MM.1S (cell line): Measurements from ENCODE around the gene PDE6D.

Experiments
- DNase-seq: peaks from one replicate; pipeline ENCODE4 v3.0.0-alpha.2; 2015
- H2AFZ ChIP-seq: fragments of 300-600 bp; sonication (generic); 2 replicates; pipeline ENCODE4 v1.6.0; 2016; ENCODE audit warnings: antibody characterized with exemption, low read length
- H3F3A ChIP-seq: fragments of 300-600 bp; sonication (generic); 2 replicates; pipeline ENCODE4 v1.6.1; 2016; ENCODE audit warnings: mild to moderate bottlenecking, antibody characterized with exemption, low read length, moderate library complexity, mixed read lengths; ENCODE audit not compliant: insufficient read depth
- H3K27ac ChIP-seq: fragments of 300-600 bp; sonication (generic); 2 replicates; pipeline ENCODE4 v1.5.1; 2016; ENCODE audit warnings: mild to moderate bottlenecking, low read length
- H3K27me3 ChIP-seq: fragments of 300-600 bp; sonication (generic); replicated peaks from 2 replicates; pipeline ENCODE4 v1.6.0; 2016; ENCODE audit warnings: low read length; ENCODE audit not compliant: insufficient read depth
- H3K36me3 ChIP-seq: fragments of 300-600 bp; sonication (generic); replicated peaks from 2 replicates; pipeline ENCODE4 v1.6.1; 2016; ENCODE audit warnings: mild to moderate bottlenecking, low read length, mixed read lengths; ENCODE audit not compliant: insufficient read depth
- H3K4me1 ChIP-seq: fragments of 300-600 bp; sonication (generic); 2 replicates; pipeline ENCODE4 v1.6.1; 2016; ENCODE audit warnings: low read length, mixed read lengths
- H3K4me2 ChIP-seq: fragments of 300-600 bp; sonication (generic); 2 replicates; pipeline ENCODE4 v1.6.0; 2016; ENCODE audit warnings: low read depth, low read length
- H3K4me3 ChIP-seq: fragments of 300-600 bp; sonication (generic); 2 replicates; pipeline ENCODE4 v1.5.1; 2016; ENCODE audit warnings: low read length, mixed read lengths
- H3K79me2 ChIP-seq: fragments of 300-600 bp; sonication (generic); 2 replicates; pipeline ENCODE4 v1.6.1; 2016; ENCODE audit warnings: mixed run types, low read length, mixed read lengths
- H3K9ac ChIP-seq: fragments of 300-600 bp; sonication (generic); 2 replicates; pipeline ENCODE4 v1.6.1; 2016; ENCODE audit warnings: low read length, mixed read lengths
- H3K9me2 ChIP-seq: fragments of 300-600 bp; sonication (generic); replicated peaks from 2 replicates; pipeline ENCODE4 v1.6.1; 2016; ENCODE audit warnings: mild to moderate bottlenecking, low read length, mixed read lengths; ENCODE audit not compliant: insufficient read depth
- H3K9me3 ChIP-seq: fragments of 300-600 bp; sonication (generic); replicated peaks from 2 replicates; pipeline ENCODE4 v1.6.1; 2016; ENCODE audit warnings: mild to moderate bottlenecking, low read length, mixed read lengths; ENCODE audit not compliant: insufficient read depth
- H4K20me1 ChIP-seq: fragments of 300-600 bp; sonication (generic); 2 replicates; pipeline ENCODE4 v1.6.1; 2016; ENCODE audit warnings: mild to moderate bottlenecking, low read length, moderate library complexity, mixed read lengths; ENCODE audit not compliant: insufficient read depth
- CTCF ChIP-seq: fragments of 300-600 bp; sonication (generic); IDR thresholded peaks from 2 replicates; pipeline ENCODE4 v1.5.1; 2016; ENCODE audit warnings: antibody characterized with exemption, low read length, mixed read lengths
- EZH2 ChIP-seq: fragments of 300-600 bp; sonication (generic); optimal IDR thresholded peaks from 2 replicates; pipeline ENCODE3; 2017; ENCODE audit warnings: low read depth, mild to moderate bottlenecking, antibody characterized with exemption, low read length, mixed read lengths
- EZH2phosphoT487 ChIP-seq: fragments of 300-600 bp; sonication (generic); IDR thresholded peaks from 2 replicates; pipeline ENCODE4 v1.6.1; 2018; ENCODE audit warnings: antibody characterized with exemption, low read length

The PDE6D gene

GRCh38 chr2:231688719-231689118 lies 92.4 kb downstream of the PDE6D start:
- Histone ChIP-seq H3K27ac (no peak overlapping the region), H3K9me2 (no peaks in the 10 kb centered on the region), H3K4me2 (no peak overlapping the region), H3K4me1 (no peaks in the 10 kb centered on the region), H3K9ac (no peak overlapping the region), H3K27me3 (no peaks in the 10 kb centered on the region), H3F3A (no peaks in the 10 kb centered on the region), H3K9me3 (no peaks in the 10 kb centered on the region), H3K36me3 (no peaks in the 10 kb centered on the region), H2AFZ (no peak overlapping the region), H3K79me2 (no peaks in the 10 kb centered on the region), H4K20me1 (no peaks in the 10 kb centered on the region), H3K4me3 (no peak overlapping the region)
- TF ChIP-seq EZH2 (no peak), CTCF (no peak), EZH2phosphoT487 (no peak)
- DNase-seq, result no peak

GRCh38 chr2:231687961-231688360 lies 93.1 kb downstream of the PDE6D start:
- H4K20me1 ChIP-seq, result no peaks in the 10 kb centered on the region
- no peaks in the 10 kb centered on the region for H3K27me3 ChIP-seq
- TF ChIP-seq EZH2, result no peak
- no peak for TF ChIP-seq CTCF
- TF ChIP-seq EZH2phosphoT487, result no peak
- DNase-seq, result no peak
- H2AFZ ChIP-seq, result 0 out of 2 replicates have a peak overlapping the region, but pooled peaks have one; percentile 51
- no peaks in the 10 kb centered on the region for H3K79me2 ChIP-seq
- H3K4me2 ChIP-seq, result no peak overlapping the region
- H3K9ac ChIP-seq, result no peak overlapping the region
- H3F3A ChIP-seq, result no peaks in the 10 kb centered on the region
- no peaks in the 10 kb centered on the region for H3K4me1 ChIP-seq
- no peaks in the 10 kb centered on the region for H3K9me2 ChIP-seq
- no peak overlapping the region for H3K4me3 ChIP-seq
- H3K36me3 ChIP-seq, result no peaks in the 10 kb centered on the region
- H3K27ac ChIP-seq, result no peak overlapping the region
- no peaks in the 10 kb centered on the region for H3K9me3 ChIP-seq

GRCh38 chr2:231687133-231687852 lies 93.8 kb downstream of the PDE6D start:
- H3K27me3 ChIP-seq, result no peaks in the 10 kb centered on the region
- H3K79me2 ChIP-seq, result no peaks in the 10 kb centered on the region
- no peaks in the 10 kb centered on the region for H4K20me1 ChIP-seq
- H3K9me2 ChIP-seq, result no peaks in the 10 kb centered on the region
- peak overlapping the region; percentile 51; the same call in 1 of the 2 replicates for H2AFZ ChIP-seq
- H3F3A ChIP-seq, result no peaks in the 10 kb centered on the region
- TF ChIP-seq EZH2 (no peak), CTCF (peak; percentile 64)
- H3K9ac ChIP-seq, result no peak overlapping the region
- no peak overlapping the region for H3K27ac ChIP-seq
- H3K4me2 ChIP-seq, result no peak overlapping the region
- no peaks in the 10 kb centered on the region for H3K36me3 ChIP-seq
- no peaks in the 10 kb centered on the region for H3K9me3 ChIP-seq
- peak; percentile 40 for DNase-seq
- no peak overlapping the region for H3K4me3 ChIP-seq
- no peaks in the 10 kb centered on the region for H3K4me1 ChIP-seq
